ENCODE measurements around the gene ACOXL.
"Not testable (repeated sequence)": the region's sequence is repeated elsewhere in the genome, so short reads cannot be mapped to it uniquely, and the experiment has no call there.

Gene ACOXL

DNA sequence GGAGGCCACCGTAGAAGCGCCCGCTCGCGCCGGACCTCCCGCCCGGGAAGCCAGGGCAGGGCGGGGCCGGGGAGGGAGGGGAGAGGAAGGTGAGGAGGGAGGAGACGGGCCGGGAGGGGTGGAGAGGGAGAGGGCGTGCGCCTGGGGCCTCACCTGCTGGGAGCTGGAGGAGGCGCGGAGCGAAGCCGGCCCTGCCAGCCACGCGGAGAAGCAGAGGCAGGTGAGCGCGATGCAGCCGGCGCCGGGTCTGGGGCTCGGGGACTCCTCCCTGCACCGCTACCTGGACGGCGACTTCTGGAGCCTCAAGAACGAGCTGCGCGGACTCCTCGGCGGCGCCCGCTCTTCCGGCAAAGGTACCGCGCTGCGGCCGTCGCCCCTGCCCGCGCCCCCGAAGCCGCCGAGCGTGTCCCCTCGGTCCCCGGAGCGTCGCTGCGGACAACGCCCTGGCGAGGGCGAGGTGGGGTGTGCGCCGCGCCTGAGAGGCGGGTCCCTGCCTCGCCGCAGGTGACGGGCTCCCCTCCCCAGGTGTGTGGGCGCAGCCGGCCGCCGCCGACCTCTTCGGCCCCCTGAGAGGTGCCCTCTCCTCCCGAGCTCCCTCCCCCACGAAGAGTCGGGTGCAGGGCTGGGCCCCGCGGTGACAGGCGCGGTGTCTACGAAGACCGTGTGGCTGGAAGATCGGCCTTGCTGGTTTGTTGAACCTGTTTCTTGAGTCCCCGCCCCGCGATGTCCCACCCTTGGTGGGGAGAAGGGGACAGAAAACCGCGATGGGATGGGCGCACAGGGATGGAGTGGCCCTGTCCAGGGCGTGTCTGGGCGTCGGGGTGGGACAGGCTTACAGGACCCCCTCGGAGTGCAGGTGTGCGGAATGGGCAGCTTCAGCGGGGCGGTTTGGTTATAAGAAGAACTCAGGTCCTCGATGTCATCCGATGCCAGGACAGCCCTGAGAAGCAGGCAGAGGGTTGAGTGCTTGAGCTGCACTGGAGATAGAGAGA lies at the start of gene ACOXL:
ACOXL (plus strand) TSS at position 152 of the 992 bp plus-strand sequence. CDS start 35,817 bp downstream, outside the sequence.
- no peak for TF ChIP-seq ZNF274 (IDR thresholded peaks at IDR 0.05; ENCODE audit: low read depth, low read length)
- H3K4me3 ChIP-seq (ENCODE audit: low read length): peak within 1 kb of the TSS; percentile 30; the same call in 1 of the 2 replicates

DNA sequence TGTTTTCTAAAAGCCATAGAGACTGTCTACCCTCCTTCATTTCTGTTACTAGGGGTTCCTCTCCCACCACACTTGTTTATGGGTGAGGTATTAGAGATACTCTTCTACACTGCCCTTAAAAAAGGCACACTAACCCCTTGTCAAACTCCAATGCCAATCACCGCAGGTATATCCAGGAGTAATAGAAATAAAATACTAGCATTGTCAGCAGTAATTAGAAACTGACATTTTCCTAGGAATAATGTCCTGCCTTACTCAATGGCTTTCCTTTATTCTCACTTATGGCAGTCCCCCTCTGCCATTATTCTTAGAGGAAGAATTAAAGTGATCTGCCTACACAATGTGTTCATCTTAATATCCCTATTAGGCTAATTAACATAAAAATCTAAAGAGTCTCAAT lies 49.5 kb upstream of the ACOXL start:
- TF ChIP-seq ZNF274 (IDR thresholded peaks at IDR 0.05; ENCODE audit: low read depth, low read length): no peak
- no peak overlapping the region for H3K4me3 ChIP-seq (ENCODE audit: low read length)

DNA sequence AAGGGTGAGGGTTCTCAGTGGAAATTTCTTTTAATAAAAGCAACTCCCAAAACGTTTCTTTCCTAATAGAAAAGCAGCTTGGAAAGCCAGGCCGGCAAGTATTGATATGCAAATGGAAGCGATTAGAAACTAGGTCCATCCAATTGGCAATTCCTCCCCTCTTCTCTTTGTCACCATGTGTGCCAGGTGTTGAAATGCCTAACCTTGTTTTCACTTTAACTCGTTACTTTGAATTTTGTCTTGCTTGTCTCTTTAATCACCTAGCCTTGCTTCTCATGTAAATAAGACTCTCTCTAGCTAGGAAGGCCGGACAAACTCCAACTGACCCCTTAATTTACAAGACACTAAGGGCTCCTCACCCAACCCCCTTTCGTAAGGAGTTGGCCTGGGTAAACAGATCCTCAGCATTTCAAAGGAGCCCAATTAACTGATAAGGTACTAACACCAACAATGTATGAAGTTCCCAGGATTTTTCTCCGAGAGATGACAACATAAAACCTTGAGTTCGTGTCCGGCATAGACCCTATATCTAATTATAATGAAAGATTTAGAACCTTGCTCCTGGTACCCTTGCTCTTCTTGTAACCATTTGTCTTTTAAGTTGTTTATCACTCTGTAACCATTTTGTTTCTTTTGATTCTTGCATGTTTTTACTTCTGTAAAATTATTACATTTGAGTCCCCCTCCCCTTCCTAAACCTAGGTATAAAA lies 44.4 kb upstream of the ACOXL start:
- not testable (repeated sequence) for H3K4me3 ChIP-seq (ENCODE audit: low read length)

DNA sequence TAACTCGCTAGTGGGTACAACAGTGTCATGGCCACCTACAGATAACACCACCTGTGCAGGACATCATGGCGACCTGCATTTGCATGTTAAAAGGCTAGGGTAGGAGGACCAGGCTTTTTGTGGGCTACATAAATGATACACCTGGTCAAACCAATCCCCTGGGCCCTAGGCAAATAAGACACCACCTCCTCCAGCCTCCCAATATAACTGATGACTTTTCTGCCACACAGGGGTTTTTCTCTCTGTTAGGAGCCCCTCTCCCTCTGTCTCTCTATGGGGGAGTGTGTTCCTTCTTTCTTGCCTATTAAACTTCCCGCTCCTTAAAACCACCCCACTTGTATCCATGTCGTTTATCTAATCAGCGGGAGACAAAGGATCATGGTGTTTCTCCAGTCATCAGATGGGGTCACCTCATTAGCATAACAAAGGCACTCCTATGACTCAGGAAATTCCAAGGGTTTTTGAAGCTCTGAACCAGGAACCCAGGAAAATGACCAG lies 43.7 kb upstream of the ACOXL start:
- no peak overlapping the region for H3K4me3 ChIP-seq (ENCODE audit: low read length)
- TF ChIP-seq ZNF274 (IDR thresholded peaks at IDR 0.05; ENCODE audit: low read depth, low read length): no peak

DNA sequence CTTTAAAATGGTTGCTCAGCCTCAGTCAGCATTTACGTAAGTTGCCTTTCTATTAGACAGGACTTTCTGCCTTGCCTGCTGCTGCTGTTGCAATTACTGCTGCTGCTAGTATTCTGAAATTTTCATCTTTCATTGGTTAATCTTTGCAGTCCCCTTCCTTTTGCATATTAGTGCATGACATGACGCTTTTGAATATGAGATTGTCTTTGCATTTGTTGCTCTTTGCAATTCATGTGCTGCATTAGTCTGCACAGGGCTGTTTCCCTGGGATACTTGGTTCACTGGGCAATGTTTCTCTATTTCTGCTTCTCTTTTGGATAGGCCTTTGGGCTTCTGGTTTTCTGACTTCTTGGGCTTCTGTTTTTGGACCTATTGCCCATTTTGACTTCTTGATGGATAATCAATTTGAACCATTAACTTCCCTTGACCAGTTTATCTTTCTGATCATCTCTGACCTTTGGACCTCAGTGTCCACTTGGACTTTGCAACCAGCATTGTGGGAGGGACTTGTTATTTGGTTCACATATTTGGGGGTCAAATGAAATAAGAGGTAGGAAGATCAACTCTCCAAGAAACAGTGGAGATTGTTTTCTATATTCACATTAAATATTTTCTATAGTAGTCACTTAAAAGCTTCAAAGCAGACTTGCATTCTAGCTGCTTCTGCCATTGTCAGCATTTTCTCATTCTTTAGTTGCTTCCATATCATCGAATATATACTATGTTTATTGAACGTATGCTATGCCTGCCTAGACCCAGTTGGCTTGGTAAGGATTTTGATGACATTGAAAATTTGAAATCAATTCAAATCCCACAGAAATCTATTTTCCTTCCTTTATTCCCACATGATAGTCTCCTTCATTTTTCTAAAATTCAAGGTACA lies 42.0 kb upstream of the ACOXL start:
- TF ChIP-seq ZNF274 (IDR thresholded peaks at IDR 0.05; ENCODE audit: low read depth, low read length): no peak
- H3K4me3 ChIP-seq (ENCODE audit: low read length): no peak overlapping the region

DNA sequence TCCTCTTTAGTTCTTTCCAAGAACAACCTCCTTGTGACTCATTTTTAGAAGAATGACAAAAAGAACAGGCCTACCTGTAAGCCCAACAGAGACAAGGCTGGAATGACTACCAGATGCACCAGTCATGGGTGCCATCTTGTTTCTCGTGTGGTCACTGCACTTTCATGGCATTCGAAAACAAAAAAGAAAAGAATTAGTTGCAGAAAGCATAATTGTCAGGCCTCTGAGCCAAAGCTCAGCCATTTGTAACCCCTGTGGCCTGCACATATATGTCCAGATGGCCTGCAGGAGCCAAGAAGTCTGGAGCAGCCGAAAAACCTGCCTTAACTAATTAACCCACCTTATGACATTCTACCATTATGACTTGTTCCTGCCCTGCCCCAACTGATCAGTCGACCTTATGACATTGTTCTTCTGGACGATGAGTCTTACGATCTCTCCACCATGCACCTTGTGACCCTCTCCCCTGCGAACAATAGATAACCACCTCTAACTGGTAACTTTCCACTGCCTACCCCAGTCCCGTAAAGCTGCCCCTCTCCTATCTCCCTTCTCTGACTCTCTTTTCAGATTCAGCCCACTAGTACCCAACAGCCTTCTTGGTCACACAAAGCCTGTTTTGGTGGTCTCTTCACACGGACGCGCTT lies 40.6 kb upstream of the ACOXL start:
- TF ChIP-seq ZNF274 (IDR thresholded peaks at IDR 0.05; ENCODE audit: low read depth, low read length): no peak
- H3K4me3 ChIP-seq (ENCODE audit: low read length): no peak overlapping the region

DNA sequence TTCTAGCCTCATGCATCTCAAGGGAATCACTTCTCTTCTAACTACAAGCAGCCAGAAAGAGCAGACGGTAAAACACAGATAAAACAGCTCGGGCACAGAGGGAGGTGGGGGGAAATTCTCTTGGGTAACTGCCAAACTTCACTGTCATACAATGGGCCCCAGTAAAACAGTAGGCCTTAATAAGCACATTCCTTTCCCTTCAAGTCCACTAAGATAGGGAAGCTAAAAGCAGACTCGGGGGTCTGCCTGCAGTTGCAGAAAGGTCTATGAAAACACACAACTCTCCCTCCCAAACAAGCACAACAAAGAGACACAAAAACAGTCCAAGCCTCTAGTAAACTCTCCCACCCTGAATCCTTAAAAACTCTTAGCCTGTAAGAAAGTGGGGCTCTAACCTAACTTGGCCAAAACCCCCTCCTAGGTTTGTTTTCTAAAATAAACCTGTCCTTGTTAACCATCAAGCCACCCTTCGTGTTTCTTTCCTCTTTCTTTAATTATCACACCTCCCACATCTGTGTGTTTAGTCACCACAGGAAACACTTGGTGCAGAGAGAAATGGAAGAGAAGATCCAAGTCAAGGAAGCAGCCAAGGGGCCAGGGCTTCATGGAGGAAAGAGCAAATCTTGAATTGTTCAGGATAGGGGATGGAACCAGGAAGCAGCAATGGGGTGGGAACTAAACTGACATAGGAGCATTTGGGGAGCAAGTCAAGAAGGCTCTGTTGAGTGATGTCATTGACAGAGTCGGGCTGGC lies 37.1 kb upstream of the ACOXL start:
- not testable (repeated sequence) for H3K4me3 ChIP-seq (ENCODE audit: low read length)

DNA sequence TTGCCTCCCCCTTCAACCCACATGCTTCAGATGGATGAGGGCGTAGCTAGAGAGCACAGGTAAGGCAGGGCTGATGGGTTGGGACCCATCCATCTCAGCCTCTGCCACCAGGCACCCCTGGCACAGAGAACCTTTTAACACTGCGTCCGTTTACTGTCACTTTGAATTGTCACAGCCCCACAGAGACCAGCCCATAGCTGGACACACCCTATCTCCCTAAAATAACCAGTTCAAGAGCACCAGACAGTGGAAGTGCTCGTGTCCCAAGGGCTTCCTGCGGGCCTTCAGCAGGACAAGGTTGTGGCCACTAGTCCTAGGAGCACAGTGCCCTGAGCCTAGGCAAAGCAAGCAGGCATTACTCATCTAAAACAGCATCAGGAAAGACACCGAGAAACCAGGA lies 34.1 kb upstream of the ACOXL start:
- not testable (repeated sequence) for H3K4me3 ChIP-seq (ENCODE audit: low read length)

DNA sequence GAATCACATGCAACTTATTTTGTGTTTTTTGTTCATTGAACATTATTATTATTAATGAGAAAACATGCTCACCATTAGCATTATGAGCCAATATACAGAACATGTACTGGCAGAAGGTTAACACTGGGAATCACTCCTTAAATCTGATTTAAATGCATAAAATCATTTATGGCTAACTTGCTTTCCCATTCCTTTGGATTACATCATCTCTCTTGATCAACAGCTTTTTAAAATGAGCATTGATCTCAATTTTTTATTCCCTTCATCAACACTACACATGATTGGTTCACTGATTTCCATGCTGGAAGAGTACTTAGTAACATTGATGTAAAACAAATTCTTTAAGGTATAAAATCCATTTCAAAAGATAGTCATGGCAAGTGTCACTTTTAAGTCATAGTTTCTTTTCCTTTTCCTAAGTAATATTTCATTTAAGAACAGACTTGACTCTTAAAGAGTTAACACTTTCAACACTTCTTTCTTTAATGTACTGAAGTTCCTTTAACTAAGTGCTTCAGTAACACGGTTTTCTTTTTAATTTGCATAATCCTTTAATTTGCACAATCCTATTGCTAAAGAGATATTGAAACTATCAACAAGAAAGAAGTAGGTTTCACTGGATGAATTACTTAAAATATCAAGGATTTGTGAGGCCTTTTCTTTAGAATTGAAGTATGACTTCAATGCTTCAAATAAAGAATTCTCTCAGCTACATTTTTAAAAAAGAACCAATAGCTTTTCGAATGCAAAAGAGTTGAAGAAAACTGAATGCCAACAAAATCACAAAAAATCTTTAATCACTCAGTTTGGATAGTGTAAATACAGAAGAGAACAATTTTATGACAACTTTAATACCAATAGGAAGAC lies 29.6 kb upstream of the ACOXL start:
- no peak for TF ChIP-seq ZNF274 (IDR thresholded peaks at IDR 0.05; ENCODE audit: low read depth, low read length)

DNA sequence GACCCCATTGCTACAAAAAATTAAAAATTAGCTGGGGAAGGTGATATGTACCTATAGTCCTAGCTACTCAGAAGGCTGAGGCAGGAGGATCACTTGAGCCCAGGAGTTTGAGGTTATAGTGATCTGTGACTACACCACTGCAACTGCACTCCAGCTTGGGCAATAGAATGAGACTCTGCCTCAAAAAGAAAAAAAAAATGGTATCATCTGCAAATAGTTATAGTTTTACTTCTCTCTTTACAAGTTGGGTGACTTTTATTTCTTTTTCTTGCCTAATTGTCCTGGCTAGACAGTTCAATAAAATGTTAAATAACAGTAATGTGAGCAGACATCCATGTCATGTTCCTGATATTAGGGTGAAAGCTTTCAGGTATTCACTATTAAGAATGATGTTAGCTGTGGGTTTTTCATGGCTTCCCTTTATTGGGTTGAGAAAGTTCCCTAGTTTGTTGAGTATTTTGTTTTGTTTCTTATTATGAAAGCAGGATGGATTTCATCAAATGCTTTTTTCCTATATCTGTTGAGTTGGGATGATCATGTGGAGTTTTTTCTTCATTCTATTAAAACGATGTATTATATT lies 24.9 kb upstream of the ACOXL start:
- H3K4me3 ChIP-seq (ENCODE audit: low read length): no peak overlapping the region
- TF ChIP-seq ZNF274 (IDR thresholded peaks at IDR 0.05; ENCODE audit: low read depth, low read length): no peak

More for the DNA sequence above, 29.6 kb upstream of the ACOXL start:
- H3K4me3 ChIP-seq (ENCODE audit: low read length): no peak overlapping the region

DNA sequence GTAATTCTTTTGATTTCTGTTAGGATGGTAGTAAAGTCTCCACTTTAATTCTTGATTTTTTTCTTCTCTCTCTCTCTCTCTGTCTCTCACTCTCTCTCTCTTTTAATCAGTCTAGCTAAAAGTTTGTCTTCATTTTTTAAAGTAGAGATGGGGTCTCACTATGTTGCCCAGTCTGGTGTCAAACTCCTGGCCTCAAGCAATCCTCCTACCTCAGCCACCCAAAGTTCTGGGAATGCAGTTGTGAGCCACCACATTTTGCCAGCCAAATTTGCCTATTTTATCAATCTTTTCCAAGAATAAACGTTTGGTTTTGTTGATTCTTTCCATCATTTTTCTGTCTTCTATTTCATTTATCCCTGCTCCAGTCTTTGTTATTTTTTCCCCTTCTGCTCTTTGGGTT lies 23.9 kb upstream of the ACOXL start:
- no peak for TF ChIP-seq ZNF274 (IDR thresholded peaks at IDR 0.05; ENCODE audit: low read depth, low read length)
- H3K4me3 ChIP-seq (ENCODE audit: low read length): no peak overlapping the region

DNA sequence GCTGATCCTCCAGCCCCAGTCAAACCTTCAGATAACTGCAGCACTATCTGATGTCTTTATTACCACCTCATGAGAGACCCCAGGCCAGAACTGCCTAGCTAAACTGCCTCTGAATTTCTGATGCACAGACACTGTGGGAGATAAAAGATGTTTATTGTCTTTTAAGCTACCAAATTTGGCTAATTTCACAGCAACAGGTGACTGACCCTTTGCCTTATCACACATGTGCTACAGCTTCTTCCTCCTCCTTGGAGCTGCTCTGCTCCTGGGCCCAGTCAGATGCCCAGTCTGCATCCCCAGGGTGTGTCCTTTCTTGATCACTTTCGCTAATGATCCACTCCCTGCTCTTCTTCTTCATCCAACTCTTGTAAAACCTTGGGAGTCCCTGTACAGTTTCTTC lies 19.6 kb upstream of the ACOXL start:
- H3K4me3 ChIP-seq (ENCODE audit: low read length): no peak overlapping the region
- no peak for TF ChIP-seq ZNF274 (IDR thresholded peaks at IDR 0.05; ENCODE audit: low read depth, low read length)
